Lower leg skin (tissue), 4 donors: ENCODE data around the gene TNNT2. TPM values are rescaled to one million over a fixed set of nuclear protein-coding genes. Genes with fewer than 3 reads are reported as not detected.

Source experiments
- DNase-seq, 2 donors: peaks; one replicate each; pipeline ENCODE4 v3.0.0-alpha.2; 2019; ENCODE audit warnings: low spot score in 2 of 2
- H3K4me3 ChIP-seq: fragments of 200-600 bp; sonication (generic); 2 replicates; pipeline ENCODE4 v1.5.1; 2017; ENCODE audit warnings: mild to moderate bottlenecking, low read depth; ENCODE audit not compliant: poor library complexity, severe bottlenecking
- POLR2A ChIP-seq, 2 donors: fragments of 450-650 bp; IDR thresholded peaks; one replicate each; pipeline ENCODE4 v1.6.1; 2016 to 2017; ENCODE audit warnings: antibody characterized with exemption in 2 of 2, mild to moderate bottlenecking in 1 of 2, moderate library complexity in 1 of 2
- WGBS, 2 donors: methylation state at CpG; one replicate each; pipeline ENCODE4 v1.1.5; 2018; 5-methylcytosine and 5-hydroxymethylcytosine counted together
- intact Hi-C: fragments of 100-400 bp; cut with DNase I; formaldehyde crosslinking; loops from one replicate; pipeline ENCODE4 v1.15.0; 2023; ENCODE audit warnings: low total_unique reads
- total RNA-seq, 4 donors: library from RNA; depleted of rRNA; stranded (reverse); fragments of >200 nt; gene quantifications; one replicate each; pipeline ENCODE4 v1.1.0, GENCODE V29; 2016
- TF ChIP-seq, protein P1 (sequence below), 3 donors: fragments of 450-650 bp; IDR thresholded peaks; one replicate each; pipeline ENCODE4 v1.5.1; 2016; ENCODE audit warnings: antibody characterized with exemption in 3 of 3, mild to moderate bottlenecking in 3 of 3, moderate library complexity in 2 of 3

The TNNT2 gene
- total RNA-seq, 4 donors from 2014 or later, result 6.6 to 28.3 (median 20.5) TPM

DNA sequence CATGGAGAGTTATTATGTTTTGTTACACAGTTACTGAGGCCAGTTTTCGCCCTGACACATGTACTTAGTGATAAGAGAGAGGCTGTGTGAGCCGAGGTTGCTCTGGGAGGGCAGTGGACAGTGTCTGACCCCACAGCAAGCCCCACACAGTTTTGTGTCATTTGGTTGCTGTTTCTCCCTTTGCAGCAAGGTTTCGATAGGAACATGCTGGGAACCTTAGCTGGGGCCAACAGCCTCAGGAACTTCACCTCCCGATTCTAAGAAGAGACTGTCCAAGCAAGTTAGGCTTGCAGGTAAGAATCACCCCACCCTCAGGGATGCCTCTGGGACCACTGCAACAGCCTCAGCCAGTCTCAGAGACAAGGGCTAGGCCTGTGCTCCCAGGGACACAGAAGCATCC lies 48.9 kb downstream of the TNNT2 start:
- intact Hi-C loops, result no loop called here
- no peak overlapping the region for H3K4me3 ChIP-seq
- TF ChIP-seq, protein P1, sequence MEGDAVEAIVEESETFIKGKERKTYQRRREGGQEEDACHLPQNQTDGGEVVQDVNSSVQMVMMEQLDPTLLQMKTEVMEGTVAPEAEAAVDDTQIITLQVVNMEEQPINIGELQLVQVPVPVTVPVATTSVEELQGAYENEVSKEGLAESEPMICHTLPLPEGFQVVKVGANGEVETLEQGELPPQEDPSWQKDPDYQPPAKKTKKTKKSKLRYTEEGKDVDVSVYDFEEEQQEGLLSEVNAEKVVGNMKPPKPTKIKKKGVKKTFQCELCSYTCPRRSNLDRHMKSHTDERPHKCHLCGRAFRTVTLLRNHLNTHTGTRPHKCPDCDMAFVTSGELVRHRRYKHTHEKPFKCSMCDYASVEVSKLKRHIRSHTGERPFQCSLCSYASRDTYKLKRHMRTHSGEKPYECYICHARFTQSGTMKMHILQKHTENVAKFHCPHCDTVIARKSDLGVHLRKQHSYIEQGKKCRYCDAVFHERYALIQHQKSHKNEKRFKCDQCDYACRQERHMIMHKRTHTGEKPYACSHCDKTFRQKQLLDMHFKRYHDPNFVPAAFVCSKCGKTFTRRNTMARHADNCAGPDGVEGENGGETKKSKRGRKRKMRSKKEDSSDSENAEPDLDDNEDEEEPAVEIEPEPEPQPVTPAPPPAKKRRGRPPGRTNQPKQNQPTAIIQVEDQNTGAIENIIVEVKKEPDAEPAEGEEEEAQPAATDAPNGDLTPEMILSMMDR (IDR thresholded peaks at IDR 0.05), result no peak
- no peak for TF ChIP-seq POLR2A (IDR thresholded peaks at IDR 0.05)
- DNase-seq, result no peak
- WGBS, 2 donors, result 78 to 88% methylated on average over 4 of the region's 4 CpGs

DNA sequence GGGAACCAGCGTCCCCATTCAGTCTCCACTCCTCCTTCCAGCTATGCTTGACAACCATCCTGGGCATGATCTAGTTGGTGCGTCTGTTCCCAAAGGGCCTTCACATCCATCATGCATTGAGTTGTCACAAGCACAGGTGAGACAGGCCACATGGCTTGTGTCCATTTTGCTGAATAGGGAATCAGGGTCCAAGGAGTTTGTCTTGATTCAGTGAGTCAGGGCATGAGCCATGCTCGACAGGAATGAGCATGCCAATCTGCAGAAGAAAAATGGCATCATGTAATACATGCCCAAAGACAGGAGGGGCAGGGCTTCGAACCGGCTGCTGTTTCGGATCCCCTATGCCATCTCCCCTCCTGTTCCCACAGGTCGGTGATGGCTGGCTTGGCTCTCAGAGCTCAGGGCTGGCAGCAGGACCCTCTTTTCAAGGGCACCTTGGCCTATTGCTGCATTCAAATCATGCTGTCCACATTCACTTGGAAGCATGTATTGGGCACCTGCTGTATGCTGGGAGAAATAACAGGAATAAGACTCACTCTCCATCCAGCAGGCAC lies 49.7 kb downstream of the TNNT2 start:
- no peak overlapping the region for H3K4me3 ChIP-seq
- 73 to 74% methylated on average over 7 of the region's 7 CpGs for WGBS, 2 donors
- TF ChIP-seq, protein P1 (IDR thresholded peaks at IDR 0.05), result no peak
- TF ChIP-seq POLR2A (IDR thresholded peaks at IDR 0.05), result no peak
- intact Hi-C loops, result no loop called here
- DNase-seq, result no peak

DNA sequence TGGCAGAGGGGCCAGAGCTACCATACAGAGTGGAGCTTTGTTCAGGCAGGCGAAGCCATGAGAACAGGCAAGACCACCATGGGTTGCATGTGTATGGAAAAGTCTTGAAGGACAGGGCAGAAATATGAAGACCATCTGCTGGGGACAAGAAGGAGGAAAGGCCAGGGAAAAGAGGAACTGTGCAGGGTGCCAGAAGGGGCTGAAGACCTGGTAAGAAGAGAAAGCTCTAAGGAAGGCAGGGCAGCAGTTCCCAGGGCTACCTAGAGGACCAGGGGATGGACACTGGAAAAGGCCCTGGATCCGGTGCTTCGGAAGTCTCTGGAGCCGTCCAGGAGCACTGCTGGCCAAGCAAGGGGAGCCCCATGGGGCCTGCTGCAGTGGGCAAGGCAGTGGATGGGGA lies 50.8 kb downstream of the TNNT2 start:
- intact Hi-C loops, result no loop called here
- no peak for TF ChIP-seq POLR2A (IDR thresholded peaks at IDR 0.05)
- TF ChIP-seq, protein P1 (IDR thresholded peaks at IDR 0.05), result no peak
- 66 to 86% methylated on average over 4 of the region's 4 CpGs for WGBS, 2 donors
- DNase-seq, result no peak
- no peak overlapping the region for H3K4me3 ChIP-seq

DNA sequence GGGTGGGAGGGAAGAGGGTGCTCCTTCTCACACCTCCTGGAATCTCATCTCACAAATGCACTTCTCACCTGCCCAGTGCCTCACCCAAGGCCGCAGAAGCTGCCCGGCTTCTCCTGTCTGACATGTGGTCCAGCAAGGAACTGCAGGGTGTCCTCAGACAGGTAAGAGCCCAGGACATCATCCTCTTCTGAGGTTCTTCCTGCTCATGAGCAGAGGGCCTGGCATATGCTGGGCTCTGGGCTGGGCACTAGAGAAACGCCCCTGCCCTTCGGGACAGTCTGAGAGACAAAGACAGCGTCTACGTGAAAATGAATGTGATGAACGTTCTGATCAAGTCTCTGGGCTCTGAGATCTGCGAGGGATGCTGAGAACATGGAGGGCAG lies 51.8 kb downstream of the TNNT2 start:
- 93 to 94% methylated on average over 8 of the region's 8 CpGs for WGBS, 2 donors
- intact Hi-C loops, result no loop called here
- DNase-seq, result no peak
- no peak overlapping the region for H3K4me3 ChIP-seq
- TF ChIP-seq, protein P1 (IDR thresholded peaks at IDR 0.05), result no peak
- no peak for TF ChIP-seq POLR2A (IDR thresholded peaks at IDR 0.05)

DNA sequence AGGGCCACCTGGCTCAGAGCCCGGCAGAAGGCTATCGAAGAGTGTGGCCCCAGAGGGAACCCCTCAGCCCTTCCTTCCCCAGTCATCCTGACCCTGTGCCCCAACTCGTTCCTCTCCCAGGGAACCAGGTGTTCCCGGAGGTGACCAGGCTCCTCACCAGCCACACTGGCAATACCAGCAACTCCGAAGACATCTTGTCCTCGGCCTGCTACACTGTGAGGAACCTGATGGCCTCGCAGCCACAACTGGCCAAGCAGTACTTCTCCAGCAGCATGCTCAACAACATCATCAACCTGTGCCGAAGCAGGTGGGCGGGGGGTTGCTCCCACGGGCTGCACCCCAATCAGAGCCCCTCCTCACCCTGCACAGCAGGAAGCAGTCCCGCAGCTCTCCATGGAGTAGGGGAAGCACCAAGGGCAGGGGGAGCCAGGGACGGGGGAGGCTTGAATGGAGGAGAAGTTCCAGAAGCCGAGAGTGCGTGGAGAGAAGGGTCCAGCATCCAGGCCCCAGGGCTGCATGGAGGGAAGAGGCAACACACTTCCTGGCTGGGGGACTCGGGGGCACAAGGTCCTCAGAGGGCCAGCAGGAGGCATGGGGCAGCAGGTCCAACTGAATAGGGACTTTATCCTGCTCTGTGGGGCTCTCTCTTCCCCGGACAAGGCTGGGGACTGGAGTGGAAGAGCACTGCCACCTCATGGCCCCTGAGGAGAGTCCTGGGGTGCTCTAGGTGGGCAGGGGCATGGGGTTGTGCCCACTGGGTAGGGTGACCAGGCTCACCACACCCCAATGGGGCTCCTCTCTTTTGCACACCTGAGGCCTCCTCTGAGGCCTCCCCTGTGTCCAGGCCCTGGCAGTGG lies 52.4 kb downstream of the TNNT2 start:
- 74 to 75% methylated on average over 16 of the region's 16 CpGs for WGBS, 2 donors
- no peak overlapping the region for H3K4me3 ChIP-seq
- intact Hi-C loops, result no loop called here
- no peak for TF ChIP-seq POLR2A (IDR thresholded peaks at IDR 0.05)
- TF ChIP-seq, protein P1 (IDR thresholded peaks at IDR 0.05), result no peak
- DNase-seq, result no peak
